Fibroblast of lung (primary cell): ENCODE results near the gene NTMT2. TPM values are rescaled to one million over a fixed set of nuclear protein-coding genes. Genes with fewer than 3 reads are reported as not detected.

ENCODE experiments used
- DNase-seq, 2 donors: peaks; one replicate each; pipeline versions ENCODE4 v3.0.0 to v3.0.0-alpha.2; 2010; ENCODE audit warnings: low read depth in 2 of 2
- H2AFZ ChIP-seq: 2 replicates; pipeline ENCODE4 v1.5.1; 2012; ENCODE audit warnings: low read length, control low read depth, inconsistent platforms
- H3K27ac ChIP-seq: 2 replicates; pipeline ENCODE4 v1.5.1; 2011; ENCODE audit warnings: low read length, control low read depth; ENCODE audit not compliant: insufficient read depth
- H3K27me3 ChIP-seq: 2 replicates; pipeline ENCODE4 v1.5.1; 2011; ENCODE audit warnings: mild to moderate bottlenecking, low read length; ENCODE audit not compliant: control insufficient read depth, insufficient read depth
- H3K36me3 ChIP-seq: 2 replicates; pipeline ENCODE4 v1.5.1; 2011; ENCODE audit warnings: low read length; ENCODE audit not compliant: control insufficient read depth, insufficient read depth
- H3K4me1 ChIP-seq: 2 replicates; pipeline ENCODE4 v1.5.1; 2011; ENCODE audit warnings: low read length; ENCODE audit not compliant: control insufficient read depth, insufficient read depth; ENCODE audit errors: extremely low read depth
- H3K4me2 ChIP-seq: 2 replicates; pipeline ENCODE4 v1.5.1; 2011; ENCODE audit warnings: low read length, control low read depth; ENCODE audit not compliant: insufficient read depth; ENCODE audit errors: extremely low read depth
- H3K4me3 ChIP-seq, 4 experiments: fragments of 200-600 bp in 1 of 4; sonication (generic) in 1 of 4; replicated peaks in 1 of 4; 2 replicates each; pipeline ENCODE4 v1.5.1; 2011 to 2016; ENCODE audit warnings: low read length in 4 of 4, low read depth in 3 of 4, mild to moderate bottlenecking in 3 of 4, control low read depth in 2 of 4, inconsistent platforms in 1 of 4, mixed read lengths in 1 of 4; ENCODE audit not compliant: insufficient read depth in 1 of 4; ENCODE audit errors: control extremely low read depth in 1 of 4
- H3K79me2 ChIP-seq: 2 replicates; pipeline ENCODE4 v1.5.1; 2012; ENCODE audit warnings: mild to moderate bottlenecking, low read length, inconsistent platforms; ENCODE audit not compliant: control insufficient read depth, insufficient read depth
- H3K9ac ChIP-seq: 2 replicates; pipeline ENCODE4 v1.5.1; 2011; ENCODE audit warnings: mild to moderate bottlenecking, low read length, control low read depth; ENCODE audit not compliant: insufficient read depth
- H3K9me3 ChIP-seq: 2 replicates; pipeline ENCODE4 v1.5.1; 2012; ENCODE audit warnings: low read depth, low read length; ENCODE audit not compliant: control insufficient read depth, insufficient read depth
- H4K20me1 ChIP-seq: 2 replicates; pipeline ENCODE4 v1.5.1; 2011; ENCODE audit warnings: low read length; ENCODE audit not compliant: control insufficient read depth, insufficient read depth; ENCODE audit errors: extremely low read depth
- CTCF ChIP-seq, 2 donors: IDR thresholded peaks in 1 of 2; conservative IDR thresholded peaks in 1 of 2; 1 replicate in 1 of 2; 2 replicates in 1 of 2; pipeline ENCODE4 v1.5.1; 2011 to 2012; ENCODE audit warnings: low read length in 2 of 2, control low read depth in 1 of 2, inconsistent platforms in 1 of 2, low read depth in 1 of 2, mild to moderate bottlenecking in 1 of 2
- EZH2 ChIP-seq: IDR thresholded peaks from 2 replicates; pipeline ENCODE4 v1.5.1; 2012; ENCODE audit warnings: low read length, control low read depth, mild to moderate bottlenecking; ENCODE audit errors: missing control alignments
- polyA plus RNA-seq, 2 donors: library from polyadenylated mRNA; depleted of rRNA in 1 of 2; stranded (reverse) in 1 of 2; unstranded in 1 of 2; fragments of >200 nt; gene quantifications; 2 replicates each; pipeline ENCODE4 v1.2.1, GENCODE V29; 2011 to 2012; ENCODE audit warnings: missing spikeins in 1 of 2
- total RNA-seq: library from RNA; depleted of rRNA; stranded (reverse); fragments of >200 nt; gene quantifications from 2 replicates; pipeline ENCODE4 v1.2.1, GENCODE V29; 2014

Gene NTMT2
- total and polyA plus RNA-seq, 2 donors (not counting 1 experiment from before 2014, with no cell fraction given) = not detected

- TF ChIP-seq EZH2 = no peak
- TF ChIP-seq CTCF (conservative IDR thresholded peaks at IDR 0.05 in 1 of 2, IDR thresholded peaks at IDR 0.05 in 1 of 2; ENCODE audit: low read depth in 1 of 2, low read length in 2 of 2) = no peak
- no peak overlapping the region for H2AFZ ChIP-seq
- H3K4me3 ChIP-seq = no peak overlapping the region
- no peaks in the 10 kb centered on the region for H3K79me2 ChIP-seq
- H4K20me1 ChIP-seq = no peaks in the 10 kb centered on the region
- no peaks in the 10 kb centered on the region for H3K9me3 ChIP-seq
- no peak overlapping the region for H3K9ac ChIP-seq
- H3K27ac ChIP-seq = no peak overlapping the region
- no peaks in the 10 kb centered on the region for H3K36me3 ChIP-seq
- no peaks in the 10 kb centered on the region for H3K27me3 ChIP-seq
- no peaks in the 10 kb centered on the region for H3K4me1 ChIP-seq
- H3K4me2 ChIP-seq = no peak overlapping the region
- DNase-seq = no peak
Measured at GRCh38 chr1:170200161-170200560, 54.4 kb downstream of the NTMT2 start.

GRCh38 chr1:170200621-170201397 lies 55.0 kb downstream of the NTMT2 start:
- H3K27me3 ChIP-seq = no peaks in the 10 kb centered on the region
- no peak overlapping the region for H3K27ac ChIP-seq
- H2AFZ ChIP-seq = peak overlapping the region; percentile 30
- peak overlapping the region in 1 of 4 experiments; percentile 9 for H3K4me3 ChIP-seq
- H3K79me2 ChIP-seq = no peaks in the 10 kb centered on the region
- H3K36me3 ChIP-seq = no peaks in the 10 kb centered on the region
- no peaks in the 10 kb centered on the region for H3K9me3 ChIP-seq
- TF ChIP-seq EZH2 (no peak), CTCF (conservative IDR thresholded peaks at IDR 0.05 in 1 of 2, IDR thresholded peaks at IDR 0.05 in 1 of 2; ENCODE audit: low read depth in 1 of 2, low read length in 2 of 2) (peak; percentile 14 to 26)
- no peaks in the 10 kb centered on the region for H3K4me1 ChIP-seq
- peak in 1 of 2 donors; percentile 34 for DNase-seq
- H3K4me2 ChIP-seq = peak overlapping the region; percentile 42
- no peak overlapping the region for H3K9ac ChIP-seq
- H4K20me1 ChIP-seq = no peaks in the 10 kb centered on the region

- Histone ChIP-seq H3K27ac (no peak overlapping the region), H3K4me1 (no peaks in the 10 kb centered on the region)
- TF ChIP-seq CTCF (conservative IDR thresholded peaks at IDR 0.05 in 1 of 2, IDR thresholded peaks at IDR 0.05 in 1 of 2; ENCODE audit: low read depth in 1 of 2, low read length in 2 of 2) (no peak), EZH2 (no peak)
Measured at GRCh38 chr1:170203693-170204092, 57.9 kb downstream of the NTMT2 start.

More at GRCh38 chr1:170203693-170204092, 57.9 kb downstream of the NTMT2 start:
- Histone ChIP-seq H3K27me3 (no peaks in the 10 kb centered on the region), H3K79me2 (no peaks in the 10 kb centered on the region), H3K9me3 (no peaks in the 10 kb centered on the region), H3K4me2 (no peak overlapping the region), H3K36me3 (no peaks in the 10 kb centered on the region), H2AFZ (no peak overlapping the region), H4K20me1 (no peaks in the 10 kb centered on the region), H3K4me3 (no peak overlapping the region), H3K9ac (no peak overlapping the region)
- DNase-seq = no peak
